ENCODE results near the gene RPTOR. TPM values are rescaled to one million over a fixed set of nuclear protein-coding genes. Genes with fewer than 3 reads are reported as not detected.

RPTOR gene
- total RNA-seq, 2 experiments from 2014 or later, result 32.4 to 35.4 TPM

DNA sequence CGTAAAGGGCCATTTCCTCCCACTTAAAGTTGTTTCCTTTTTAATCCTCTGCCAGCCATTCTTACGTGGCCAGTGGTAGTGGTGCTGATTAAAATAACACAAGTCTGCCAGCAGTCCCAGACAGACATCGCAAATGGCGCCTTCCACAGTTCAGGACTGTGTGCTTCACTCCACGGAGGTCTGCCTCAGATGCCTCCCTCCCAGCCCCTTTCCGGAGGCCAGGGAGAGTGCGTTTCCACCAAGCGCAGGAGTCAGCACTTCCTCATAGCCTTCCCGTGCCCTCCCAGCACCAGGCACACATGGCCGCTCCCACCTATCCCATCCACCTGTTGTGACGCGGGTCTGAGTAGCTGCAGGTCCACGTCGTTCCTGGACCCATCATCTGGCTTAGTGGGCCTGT, 205.6 kb downstream of the RPTOR start:
- DNase-seq, result peak; percentile 42
- Mint-ChIP-seq H3K4me1 (ENCODE audit: low read depth) (peaks cover 50% of the 10 kb centered on the region), H3K27ac (peak overlapping the region; percentile 69), H3K4me3 (no peak overlapping the region), H3K36me3 (ENCODE audit: low read depth) (peaks cover 22% of the 10 kb centered on the region), H3K9me3 (peaks cover 2% of the 10 kb centered on the region), H3K27me3 (ENCODE audit: low read depth) (no peaks in the 10 kb centered on the region)
- CTCF ChIA-PET, result no interaction called here
- intact Hi-C loops (cut with micrococcal nuclease), result no loop called here

DNA sequence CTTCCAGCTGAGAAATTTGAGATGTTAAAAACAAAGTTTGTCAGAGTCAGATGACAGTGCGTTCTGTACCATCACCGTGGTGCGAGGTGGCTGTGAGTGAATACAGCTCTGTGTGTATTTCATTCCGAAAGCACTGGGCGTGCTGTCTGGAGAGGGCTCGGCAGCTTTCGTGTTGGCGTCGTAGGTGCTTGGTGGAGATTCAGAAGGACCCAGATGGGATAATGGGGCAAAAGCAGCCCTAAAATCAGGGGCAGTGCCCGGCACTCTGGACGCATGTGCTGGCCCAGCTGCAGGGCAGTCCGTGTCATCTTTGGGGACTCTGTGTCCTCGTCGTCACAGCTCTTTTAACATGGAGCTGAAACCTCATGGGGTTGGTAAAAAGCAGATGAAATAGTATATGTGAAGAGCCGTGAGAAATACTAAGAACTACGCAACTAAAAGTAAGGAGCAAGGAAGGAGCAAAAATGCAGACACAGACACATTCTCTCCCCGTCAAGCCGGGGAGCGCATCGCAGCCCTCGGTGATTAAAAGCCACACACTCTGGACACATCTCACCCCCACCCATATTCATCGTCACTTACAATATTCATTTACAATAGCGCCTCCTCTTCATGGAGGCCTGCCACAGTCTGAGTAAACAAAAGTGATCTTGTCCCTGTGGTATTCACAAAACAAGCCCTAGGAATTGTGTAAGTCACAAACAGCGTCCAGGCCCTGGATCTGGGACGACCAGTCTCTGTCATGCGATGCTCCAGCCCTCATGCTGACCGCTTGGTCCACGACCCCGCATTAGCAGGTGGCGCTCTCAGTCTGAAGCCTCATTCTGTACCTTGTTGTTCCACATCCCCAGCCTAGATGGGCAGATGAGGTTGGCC, 206.7 kb downstream of the RPTOR start:
- peaks cover 22% of the 10 kb centered on the region for H3K36me3 Mint-ChIP-seq (ENCODE audit: low read depth)
- H3K4me3 Mint-ChIP-seq, result no peak overlapping the region
- intact Hi-C loops (cut with micrococcal nuclease), result no loop called here
- DNase-seq, result no peak
- CTCF ChIA-PET, result interaction anchor here (1.4 kb wide), 1 partner anchor 11 kb away, joined by 3 read pairs; no protein-coding TSS in a partner anchor
- H3K9me3 Mint-ChIP-seq, result peaks cover 2% of the 10 kb centered on the region
- peak overlapping the region; percentile 79 for H3K27ac Mint-ChIP-seq
- H3K27me3 Mint-ChIP-seq (ENCODE audit: low read depth), result no peaks in the 10 kb centered on the region
- peaks cover 53% of the 10 kb centered on the region for H3K4me1 Mint-ChIP-seq (ENCODE audit: low read depth)

DNA sequence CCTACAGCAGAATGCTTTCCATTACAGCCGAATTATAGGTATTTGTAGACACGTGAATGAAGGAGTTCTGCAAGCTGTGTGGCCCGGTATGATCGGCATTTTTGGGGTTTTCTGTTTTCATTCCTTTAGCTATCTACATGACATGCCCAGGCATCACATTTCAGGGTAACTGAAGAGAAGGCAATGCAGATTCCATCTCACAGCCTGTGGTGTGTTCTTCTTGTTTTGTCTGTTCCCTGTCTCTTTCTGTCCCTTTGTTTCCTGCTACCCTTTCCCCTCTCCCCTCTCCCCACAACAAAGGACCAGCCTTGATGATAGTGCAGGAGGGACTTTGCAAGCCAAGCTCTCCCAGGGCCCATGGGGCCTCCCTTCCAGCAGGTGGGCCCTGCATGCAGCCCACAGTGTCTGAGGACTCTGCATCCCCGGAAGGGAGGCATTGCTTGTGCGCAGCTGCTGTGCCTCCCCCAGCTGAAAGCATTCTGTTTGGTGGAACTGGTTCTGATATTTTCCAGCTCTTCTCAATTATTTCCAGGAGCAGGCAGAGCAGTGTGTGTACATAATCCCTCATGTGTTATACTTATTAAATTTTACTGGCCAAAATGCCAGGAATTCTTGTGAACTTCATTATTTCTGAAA, 207.4 kb downstream of the RPTOR start:
- Mint-ChIP-seq H3K4me3 (no peak overlapping the region), H3K9me3 (peaks cover 2% of the 10 kb centered on the region), H3K27me3 (ENCODE audit: low read depth) (no peaks in the 10 kb centered on the region), H3K4me1 (ENCODE audit: low read depth) (peaks cover 54% of the 10 kb centered on the region), H3K27ac (peak overlapping the region; percentile 79), H3K36me3 (ENCODE audit: low read depth) (peaks cover 23% of the 10 kb centered on the region)
- intact Hi-C loops (cut with micrococcal nuclease), result no loop called here
- CTCF ChIA-PET, result interaction anchor here (1.4 kb wide), 1 partner anchor 10 kb away, joined by 3 read pairs; no protein-coding TSS in a partner anchor
- DNase-seq, result no peak

DNA sequence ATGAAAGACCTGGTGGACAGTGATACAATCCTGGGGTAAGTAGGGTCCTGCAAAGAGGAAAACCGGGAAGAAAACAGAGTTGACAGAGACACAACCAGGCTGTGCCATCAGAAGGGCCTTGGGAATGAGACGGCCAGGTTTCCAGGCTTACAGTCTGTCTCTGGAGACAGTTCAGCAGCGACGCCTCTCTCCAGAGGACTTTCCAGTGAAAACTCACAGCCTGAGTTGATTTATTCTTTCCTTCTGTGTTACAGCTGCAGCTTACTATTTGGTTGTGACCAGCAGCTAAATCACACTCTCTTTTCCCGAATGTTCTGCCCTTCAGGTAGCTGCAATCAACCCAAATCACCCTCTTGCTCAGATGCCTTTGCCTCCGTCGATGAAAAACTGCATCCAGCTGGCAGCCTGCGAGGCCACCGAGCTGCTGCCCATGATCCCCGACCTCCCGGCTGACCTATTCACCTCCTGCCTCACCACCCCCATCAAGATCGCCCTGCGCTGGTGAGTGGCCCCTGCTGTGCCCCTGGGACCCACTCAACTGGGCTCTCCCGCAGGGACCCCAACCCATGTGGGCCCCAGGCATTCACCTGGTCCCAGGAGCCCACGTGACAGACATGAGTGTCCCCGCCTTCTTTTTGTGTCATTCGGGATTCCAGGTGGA, 209.2 kb downstream of the RPTOR start:
- no peak for DNase-seq
- Mint-ChIP-seq H3K36me3 (ENCODE audit: low read depth) (peaks cover 23% of the 10 kb centered on the region), H3K4me3 (no peak overlapping the region), H3K27ac (no peak overlapping the region), H3K27me3 (ENCODE audit: low read depth) (no peaks in the 10 kb centered on the region), H3K9me3 (no peaks in the 10 kb centered on the region), H3K4me1 (ENCODE audit: low read depth) (peaks cover 58% of the 10 kb centered on the region)
- intact Hi-C loops (cut with micrococcal nuclease), result no loop called here
- CTCF ChIA-PET, result no interaction called here

DNA sequence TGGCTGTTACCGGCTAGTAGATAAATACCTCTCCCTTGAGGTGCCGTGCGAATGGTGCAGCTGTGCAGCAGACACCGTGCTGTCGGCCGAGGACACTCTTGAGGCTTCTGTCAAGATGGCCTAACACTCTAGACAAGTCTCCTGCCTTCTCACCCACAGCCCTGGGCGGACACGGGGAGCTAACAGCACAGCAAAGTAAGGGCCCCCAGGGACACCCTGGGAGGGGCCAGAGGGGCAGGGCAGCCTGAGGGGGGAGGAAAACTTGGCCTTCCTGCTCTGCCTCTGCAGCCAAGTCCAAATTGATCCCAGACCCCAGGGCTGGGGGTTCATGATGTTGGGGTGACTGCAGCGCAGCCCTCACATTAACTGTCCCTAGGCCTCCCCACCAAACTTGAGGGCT, 210.2 kb downstream of the RPTOR start:
- no peak for DNase-seq
- Mint-ChIP-seq H3K27me3 (ENCODE audit: low read depth) (no peaks in the 10 kb centered on the region), H3K4me1 (ENCODE audit: low read depth) (peaks cover 63% of the 10 kb centered on the region), H3K4me3 (no peak overlapping the region), H3K9me3 (no peaks in the 10 kb centered on the region), H3K36me3 (ENCODE audit: low read depth) (peaks cover 23% of the 10 kb centered on the region), H3K27ac (no peak overlapping the region)
- intact Hi-C loops (cut with micrococcal nuclease), result no loop called here
- CTCF ChIA-PET, result no interaction called here

DNA sequence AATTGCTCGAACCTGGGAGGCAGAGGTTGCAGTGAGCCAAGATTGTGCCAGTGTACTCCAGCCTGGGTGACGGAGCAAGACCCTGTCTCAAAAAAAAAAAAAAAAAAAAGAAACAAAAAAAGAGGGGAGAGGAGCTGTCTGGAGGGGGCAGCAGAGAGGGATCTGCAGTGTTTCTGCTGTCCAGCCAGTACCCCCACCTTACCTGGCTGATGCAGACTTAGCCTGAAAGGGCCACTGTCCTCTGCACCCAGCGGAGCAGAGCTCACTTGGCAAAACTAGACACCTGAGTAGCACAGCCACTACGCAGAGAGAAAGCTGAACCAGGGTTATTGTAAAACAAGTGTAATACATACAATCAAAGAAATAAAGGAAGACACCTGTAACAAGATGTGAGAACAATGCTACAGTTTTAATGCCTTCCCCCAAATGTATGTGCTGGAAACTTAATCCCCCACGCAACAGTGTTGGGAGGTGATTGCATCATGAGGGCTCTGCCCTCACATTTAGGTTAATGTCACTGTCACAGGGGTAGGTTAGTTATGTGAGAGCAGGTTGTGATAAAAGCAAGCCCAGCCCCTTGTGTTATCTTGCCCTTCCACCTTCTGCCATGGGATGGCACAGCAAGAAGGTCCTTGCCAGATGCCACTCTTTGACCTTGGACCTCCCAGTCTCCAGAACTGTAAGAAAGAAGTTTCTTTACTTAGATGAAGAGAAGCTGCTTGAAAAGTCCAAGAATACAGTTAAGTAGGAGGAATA, 211.2 kb downstream of the RPTOR start:
- H3K27ac Mint-ChIP-seq, result peak overlapping the region; percentile 52
- H3K4me1 Mint-ChIP-seq (ENCODE audit: low read depth), result peaks cover 61% of the 10 kb centered on the region
- intact Hi-C loops (cut with micrococcal nuclease), result no loop called here
- CTCF ChIA-PET, result interaction anchor here (0.8 to 1.1 kb wide), 2 partner anchors 24 to 28 kb away, joined by 3 read pairs; no protein-coding TSS in a partner anchor
- H3K27me3 Mint-ChIP-seq (ENCODE audit: low read depth), result no peaks in the 10 kb centered on the region
- DNase-seq, result no peak
- no peaks in the 10 kb centered on the region for H3K9me3 Mint-ChIP-seq
- no peak overlapping the region for H3K4me3 Mint-ChIP-seq
- peaks cover 23% of the 10 kb centered on the region for H3K36me3 Mint-ChIP-seq (ENCODE audit: low read depth)

DNA sequence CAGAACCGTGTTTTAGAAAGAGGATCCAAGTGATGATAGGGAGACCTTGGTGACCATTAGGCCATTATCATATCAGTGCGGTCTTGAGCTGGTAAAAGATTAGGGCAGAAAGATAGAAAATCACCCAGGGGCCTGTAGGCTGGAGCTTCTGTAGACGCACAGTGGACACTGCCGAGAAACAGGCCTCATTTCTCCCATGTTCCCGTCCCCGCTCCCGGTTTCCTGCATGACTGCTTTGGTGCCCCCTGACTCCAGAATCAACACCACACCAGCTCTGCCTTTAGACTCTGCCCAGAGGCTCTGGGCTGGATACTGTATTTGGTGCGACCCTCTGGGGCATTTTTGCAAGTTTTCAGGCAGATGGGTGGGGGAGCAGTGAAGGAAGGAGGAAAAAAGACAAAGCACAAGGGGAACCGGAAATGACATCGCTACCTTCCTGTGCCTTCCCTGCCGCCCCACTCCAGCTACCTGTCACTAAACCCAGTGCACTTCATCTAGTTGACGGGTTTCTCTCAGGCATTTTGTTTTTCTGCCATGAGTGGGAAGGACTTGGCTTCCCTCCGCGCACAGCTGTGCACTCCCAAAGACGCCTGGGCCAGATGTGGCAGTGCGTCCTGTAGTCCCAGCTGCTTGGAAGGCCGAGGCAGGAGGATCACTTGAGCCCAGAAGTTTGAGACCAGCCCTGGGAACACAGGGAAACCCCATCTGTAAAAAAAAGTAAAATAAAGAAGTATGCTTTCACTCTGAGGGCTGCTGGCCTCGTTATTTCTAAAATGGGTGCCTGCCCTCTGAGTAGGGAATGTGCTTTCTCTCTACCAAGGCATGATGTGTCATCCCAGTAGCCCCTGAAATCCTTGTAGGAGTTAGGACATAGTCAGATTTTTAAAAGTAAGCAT, 214.1 kb downstream of the RPTOR start:
- no peaks in the 10 kb centered on the region for H3K9me3 Mint-ChIP-seq
- peak overlapping the region; percentile 92 for H3K27ac Mint-ChIP-seq
- intact Hi-C loops (cut with micrococcal nuclease), result no loop called here
- H3K36me3 Mint-ChIP-seq (ENCODE audit: low read depth), result peaks cover 23% of the 10 kb centered on the region
- H3K27me3 Mint-ChIP-seq (ENCODE audit: low read depth), result no peaks in the 10 kb centered on the region
- peaks cover 63% of the 10 kb centered on the region for H3K4me1 Mint-ChIP-seq (ENCODE audit: low read depth)
- CTCF ChIA-PET, result interaction anchor here (1.1 kb wide), 1 partner anchor 332 kb away, joined by 4 read pairs; no protein-coding TSS in a partner anchor
- peak; percentile 56 for DNase-seq
- H3K4me3 Mint-ChIP-seq, result peak overlapping the region; percentile 41

DNA sequence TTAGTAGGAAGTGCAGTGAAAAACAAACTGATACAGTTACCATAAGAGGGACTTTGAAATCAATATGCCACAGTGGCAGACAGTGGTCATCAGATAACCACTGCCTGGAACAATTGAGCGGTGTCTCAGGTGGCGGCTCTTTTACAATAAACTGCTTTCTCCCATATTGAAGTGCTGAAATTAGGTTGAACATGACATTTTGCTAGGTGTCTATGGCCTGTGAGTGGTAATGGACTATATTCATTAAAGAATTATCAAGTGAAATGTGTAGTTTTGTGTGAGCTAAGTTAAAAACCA, 214.7 kb downstream of the RPTOR start:
- Mint-ChIP-seq H3K4me1 (ENCODE audit: low read depth) (peaks cover 65% of the 10 kb centered on the region), H3K9me3 (no peaks in the 10 kb centered on the region), H3K27ac (peak overlapping the region; percentile 92), H3K4me3 (peak overlapping the region; percentile 14), H3K27me3 (ENCODE audit: low read depth) (no peaks in the 10 kb centered on the region), H3K36me3 (ENCODE audit: low read depth) (peaks cover 17% of the 10 kb centered on the region)
- intact Hi-C loops (cut with micrococcal nuclease), result no loop called here
- CTCF ChIA-PET, result interaction anchor here (1.1 kb wide), 1 partner anchor 332 kb away, joined by 4 read pairs; no protein-coding TSS in a partner anchor
- DNase-seq, result peak; percentile 43

DNA sequence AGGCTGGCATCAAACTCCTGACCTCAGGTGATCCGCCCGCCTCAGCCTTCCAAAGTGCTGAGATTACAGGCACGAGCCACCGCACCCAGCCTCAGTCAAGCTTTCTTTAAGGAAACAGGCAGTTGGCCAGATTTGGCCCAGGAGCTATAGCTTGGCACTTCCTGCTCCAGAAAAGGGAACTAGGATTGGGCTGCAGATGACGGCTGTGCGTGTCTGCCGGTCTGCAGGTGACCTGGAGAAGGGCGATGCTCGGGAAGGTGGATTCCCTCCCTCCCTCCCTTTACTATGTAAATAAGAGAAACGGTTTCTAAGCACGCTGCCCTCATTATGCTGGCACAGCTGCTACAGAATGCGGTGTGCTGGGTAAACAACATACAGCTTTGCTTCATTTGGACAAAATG, 215.9 kb downstream of the RPTOR start:
- Mint-ChIP-seq H3K9me3 (no peaks in the 10 kb centered on the region), H3K27me3 (ENCODE audit: low read depth) (no peaks in the 10 kb centered on the region), H3K4me3 (no peak overlapping the region), H3K27ac (peak overlapping the region; percentile 97), H3K36me3 (ENCODE audit: low read depth) (peaks cover 13% of the 10 kb centered on the region), H3K4me1 (ENCODE audit: low read depth) (peaks cover 72% of the 10 kb centered on the region)
- no peak for DNase-seq
- intact Hi-C loops (cut with micrococcal nuclease), result loop anchor here (2.0 to 10.0 kb wide), 4 partner anchors 18 to 496 kb away; partner anchors contain the start of gene RNF213
- CTCF ChIA-PET, result no interaction called here

DNA sequence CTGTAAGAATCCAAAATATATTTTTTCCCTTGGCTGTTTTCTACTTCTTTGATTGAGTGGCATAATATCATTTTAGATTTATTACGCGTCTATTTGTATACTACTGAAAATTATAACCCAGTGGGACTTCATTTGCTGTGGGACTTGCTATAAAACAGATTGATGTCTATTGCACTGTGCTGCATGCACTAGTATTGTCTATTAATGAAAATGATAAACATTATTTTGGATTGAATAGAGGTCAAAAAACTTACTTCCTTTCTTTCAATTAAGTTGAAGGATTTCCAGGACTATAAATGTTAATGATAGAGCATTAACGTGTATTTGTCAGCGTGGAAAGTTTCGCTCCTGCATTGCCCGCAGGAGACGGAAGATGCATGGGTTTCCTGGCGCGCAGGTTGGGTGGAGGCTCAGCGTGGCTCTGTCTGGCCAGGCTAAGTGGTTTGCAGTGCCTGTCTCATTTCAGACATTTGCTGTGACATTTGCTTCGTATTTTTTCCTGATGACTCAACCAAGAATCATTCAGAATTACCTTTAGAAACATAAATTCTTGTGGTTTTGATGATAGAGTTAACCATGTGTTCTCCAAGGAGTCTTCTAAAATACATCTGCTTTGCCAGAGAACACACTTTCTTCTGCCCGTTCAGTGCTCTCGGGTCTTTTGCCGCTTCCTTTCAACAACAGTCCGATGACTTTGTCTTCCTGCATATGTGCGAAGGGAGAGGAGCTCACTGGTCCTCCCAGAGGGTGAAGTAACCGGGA, 216.7 kb downstream of the RPTOR start:
- H3K36me3 Mint-ChIP-seq (ENCODE audit: low read depth), result peaks cover 13% of the 10 kb centered on the region
- H3K4me3 Mint-ChIP-seq, result peak overlapping the region; percentile 56

More for the DNA sequence above, 216.7 kb downstream of the RPTOR start:
- CTCF ChIA-PET, result interaction anchor here (0.9 to 1.2 kb wide), 2 partner anchors 10 to 30 kb away, joined by 3 to 4 read pairs; no protein-coding TSS in a partner anchor
- intact Hi-C loops (cut with micrococcal nuclease), result loop anchor here (1.0 to 10.0 kb wide), 10 partner anchors 18 to 496 kb away; partner anchors contain the start of gene RNF213
- H3K4me1 Mint-ChIP-seq (ENCODE audit: low read depth), result peaks cover 73% of the 10 kb centered on the region
- H3K27me3 Mint-ChIP-seq (ENCODE audit: low read depth), result no peaks in the 10 kb centered on the region
- H3K27ac Mint-ChIP-seq, result peak overlapping the region; percentile 97
- DNase-seq, result peak; percentile 84
- H3K9me3 Mint-ChIP-seq, result no peaks in the 10 kb centered on the region

All from activated naive CD4-positive, alpha-beta T cell treated with anti-CD3 and anti-CD28 coated beads for 36 hours (primary cell).